Ovary (tissue), 3 donors: ENCODE measurements around the gene MCOLN2.

Experiments
- CTCF ChIP-seq, 3 donors: fragments of 450-650 bp in 2 of 3; fragments of 200-600 bp in 1 of 3; IDR thresholded peaks; one replicate each; pipeline versions ENCODE4 v1.5.1 to v1.8.0; 2016 to 2022; ENCODE audit warnings: antibody characterized with exemption in 3 of 3, mild to moderate bottlenecking in 1 of 3
- EP300 ChIP-seq: sonication (generic); formaldehyde crosslinking; IDR thresholded peaks from one replicate; pipeline ENCODE4 v1.6.1; 2017; ENCODE audit warnings: antibody characterized with exemption
- POLR2A ChIP-seq: fragments of 450-650 bp; IDR thresholded peaks from one replicate; pipeline ENCODE4 v1.6.1; 2017; ENCODE audit warnings: antibody characterized with exemption, mild to moderate bottlenecking, moderate library complexity
- donor health status: DM: no; HTN: no; CAD: no.

- TF ChIP-seq POLR2A: no peak
- no peak for TF ChIP-seq CTCF (IDR thresholded peaks at IDR 0.05)
- no peak for TF ChIP-seq EP300
These were observed 73.6 kb downstream of the MCOLN2 start for GRCh38 chr1:84923317-84923716.
